Heart left ventricle (tissue), 16 donors: ENCODE results near the gene PRMT3. TPM values are rescaled to one million over a fixed set of nuclear protein-coding genes. Genes with fewer than 3 reads are reported as not detected.

Experiments
- ATAC-seq, 4 donors: fragments of 200-7000 bp; cut with Tn5 transposase; one replicate each; pipeline ENCODE4 v1.9.1; 2020 to 2022; ENCODE audit warnings: moderate library complexity in 4 of 4, mild to moderate bottlenecking in 3 of 4, moderate number of reproducible peaks in 1 of 4
- DNase-seq, 5 donors: peaks; one replicate each; pipeline ENCODE4 v3.0.0-alpha.2; 2020
- H3K27ac ChIP-seq, 12 donors: fragments of 200-600 bp; sonication (generic) in 4 of 12; one replicate each; pipeline versions ENCODE4 v1.5.0 to v1.8.0; 2016 to 2022; ENCODE audit warnings: mild to moderate bottlenecking in 2 of 12
- H3K27me3 ChIP-seq, 9 donors: fragments of 200-600 bp; sonication (generic) in 2 of 9; one replicate each; pipeline versions ENCODE4 v1.5.1 to v1.8.0; 2016 to 2022; ENCODE audit warnings: mild to moderate bottlenecking in 3 of 9
- H3K36me3 ChIP-seq, 9 donors: fragments of 200-600 bp; sonication (generic) in 2 of 9; one replicate each; pipeline versions ENCODE4 v1.5.0 to v1.8.0; 2018 to 2022; ENCODE audit warnings: mild to moderate bottlenecking in 2 of 9
- H3K4me1 ChIP-seq, 12 donors: fragments of 200-600 bp; sonication (generic) in 4 of 12; one replicate each; pipeline versions ENCODE4 v1.5.0 to v1.8.0; 2016 to 2022; ENCODE audit warnings: mild to moderate bottlenecking in 3 of 12
- H3K4me3 ChIP-seq, 12 donors: fragments of 200-600 bp; sonication (generic) in 4 of 12; one replicate each; pipeline versions ENCODE4 v1.5.0 to v1.8.0; 2017 to 2022; ENCODE audit warnings: mild to moderate bottlenecking in 9 of 12, moderate library complexity in 4 of 12
- H3K9me3 ChIP-seq, 12 donors: fragments of 200-600 bp; sonication (generic) in 4 of 12; one replicate each; pipeline versions ENCODE4 v1.5.0 to v1.8.0; 2016 to 2022; ENCODE audit warnings: mild to moderate bottlenecking in 1 of 12
- CTCF ChIP-seq, 12 donors: fragments of 200-600 bp; sonication (generic) in 4 of 12; IDR thresholded peaks; one replicate each; pipeline versions ENCODE4 v1.5.0 to v1.8.0; 2018 to 2022; ENCODE audit warnings: antibody characterized with exemption in 12 of 12, mild to moderate bottlenecking in 5 of 12
- POLR2A ChIP-seq, 2 donors: fragments of 450-650 bp; IDR thresholded peaks; one replicate each; pipeline ENCODE4 v1.6.1; 2017; ENCODE audit warnings: antibody characterized with exemption in 2 of 2, mild to moderate bottlenecking in 2 of 2, moderate library complexity in 2 of 2
- WGBS, 4 donors: extraction: QIAGEN DNeasy Blood & Tissue Kit in 2 of 4; methylation state at CpG; one replicate each; pipeline versions ENCODE4 v1.1.5 to v1.1.7; 2013 to 2018; 5-methylcytosine and 5-hydroxymethylcytosine counted together
- intact Hi-C, 10 donors: fragments of 100-400 bp; cut with DNase I; formaldehyde crosslinking; loops; one replicate each; pipeline versions ENCODE4 v1.11.1 to v1.14.2; 2022
- polyA plus RNA-seq, 2 donors: library from polyadenylated mRNA; stranded (reverse); fragments of 200-250 nt; gene quantifications; one replicate each; pipeline ENCODE4 v1.2.3, GENCODE V29; 2013
- total RNA-seq, 9 donors: library from RNA; depleted of rRNA in 2 of 9; stranded (reverse); fragments of >200 nt in 2 of 9; fragmentation: NEBNext Ultra II Directional in 3 of 9; extraction: Animal tissue kit (Norgen Biotek cat#: 25700) in 3 of 9; gene quantifications; one replicate each; pipeline versions ENCODE4 v1.1.0 to v1.2.4, GENCODE V29; 2016 to 2023
- donor health status: ischemic (EF 13 %, LVEDD 7.1; RV severe dilation, severe dysfunction).
- donor health status: healthy with polysubstance abuse.
- donor health status: DM: no; HTN: yes; CAD: no.
- donor health status: DM: no; HTN: no; CAD: no.
- donor health status: ischemic (EF 25% LVEDD 6.9; RV normal size, moderate dysfunction).
- donor health status: ischemic (EF 25% LVEDD 5.7; RV mildly dilated, moderate dysfunction).
- donor health status: healthy.
- donor health status: DM: yes; HTN: yes; CAD: no.
- donor health status: ischemic (EF 35%, LVEDD 5.7; RV mildly dilated, moderate dysfunction).
- donor health status: nonischemic (EF 11% LVEDD 7.7; RV severe dilation, severe dysfunction).
- donor health status: DM: yes; HTN: yes; CAD: no.
- donor health status: PGD.
- donor health status: ischemic (EF 29% LVEDD 5.4; RV normal size, mild dysfunction).
- donor health status: nonischemic (EF 23%, LVEDD 6.1; RV moderate dilation, normal function).

PRMT3 gene
- total and polyA plus RNA-seq, 11 donors = 6.6 to 15.0 (median 10.5) TPM

GRCh38 chr11:20429216-20429615 is 41.7 kb downstream of the PRMT3 start:
- Histone ChIP-seq H3K9me3 (no peaks in the 10 kb centered on the region), H3K4me1 (no peaks in the 10 kb centered on the region), H3K27ac (no peak overlapping the region), H3K27me3 (no peaks in the 10 kb centered on the region), H3K36me3 (peaks cover 0 to 58% (median 5%) of the 10 kb centered on the region in 9 donors), H3K4me3 (no peak overlapping the region)
- WGBS, 4 donors = 88 to 96% (median 91%) methylated on average over 5 of the region's 5 CpGs
- no peak for TF ChIP-seq CTCF (IDR thresholded peaks at IDR 0.05)
- ATAC-seq (no peak), DNase-seq (peak in 1 of 5 donors; percentile 23)
- intact Hi-C loops = no loop called here

GRCh38 chr11:20438637-20439036 is 51.1 kb downstream of the PRMT3 start:
- Histone ChIP-seq H3K36me3 (peaks cover 0 to 14% (median 6%) of the 10 kb centered on the region in 9 donors), H3K4me1 (no peaks in the 10 kb centered on the region), H3K27ac (no peak overlapping the region), H3K9me3 (no peaks in the 10 kb centered on the region), H3K27me3 (no peaks in the 10 kb centered on the region), H3K4me3 (no peak overlapping the region)
- intact Hi-C loops = no loop called here
- peak in 1 of 4 donors; percentile 34 for ATAC-seq
- TF ChIP-seq POLR2A (IDR thresholded peaks at IDR 0.05) = no peak
- TF ChIP-seq CTCF (IDR thresholded peaks at IDR 0.05) = no peak
- no peak for DNase-seq
- WGBS, 4 donors = 60 to 100% (median 97%) methylated on average over 1 to 2 of the region's 2 CpGs

GRCh38 chr11:20443596-20443995 is 56.1 kb downstream of the PRMT3 start:
- peaks cover 0 to 9% (median 0%) of the 10 kb centered on the region in 9 donors for H3K36me3 ChIP-seq
- intact Hi-C loops = loop anchor here in 1 of 10 donors (10.0 kb wide), 1 partner anchor 171 kb away; no protein-coding TSS in a partner anchor
- no peaks in the 10 kb centered on the region for H3K9me3 ChIP-seq
- H3K4me3 ChIP-seq = no peak overlapping the region
- no peaks in the 10 kb centered on the region for H3K4me1 ChIP-seq
- DNase-seq = no peak
- WGBS, 4 donors = 70 to 75% (median 73%) methylated on average over 3 of the region's 3 CpGs
- no peak for ATAC-seq
- no peaks in the 10 kb centered on the region for H3K27me3 ChIP-seq
- H3K27ac ChIP-seq = no peak overlapping the region
- TF ChIP-seq CTCF (IDR thresholded peaks at IDR 0.05) = peak in 7 of 12 donors; percentile 3 to 34 (median 22)
- TF ChIP-seq POLR2A (IDR thresholded peaks at IDR 0.05) = no peak

GRCh38 chr11:20444535-20444934 is 57.0 kb downstream of the PRMT3 start:
- intact Hi-C loops = loop anchor here in 1 of 10 donors (10.0 kb wide), 1 partner anchor 170 kb away; no protein-coding TSS in a partner anchor
- no peak overlapping the region for H3K4me3 ChIP-seq
- peaks cover 0 to 9% (median 0%) of the 10 kb centered on the region in 9 donors for H3K36me3 ChIP-seq
- no peak for DNase-seq
- no peaks in the 10 kb centered on the region for H3K27me3 ChIP-seq
- no peaks in the 10 kb centered on the region for H3K9me3 ChIP-seq
- H3K4me1 ChIP-seq = no peaks in the 10 kb centered on the region
- no peak overlapping the region for H3K27ac ChIP-seq
- no peak for ATAC-seq
- TF ChIP-seq CTCF (IDR thresholded peaks at IDR 0.05) (no peak), POLR2A (IDR thresholded peaks at IDR 0.05) (no peak)
- 94 to 98% (median 96%) methylated on average over 1 of the region's 1 CpG for WGBS, 4 donors
